HG03175 (cell line): ENCODE measurements around the gene ZNRF3.
"Not testable (repeated sequence)": the region's sequence is repeated elsewhere in the genome, so short reads cannot be mapped to it uniquely, and the experiment has no call there.

Experiments
- ATAC-seq: cut with Tn5 transposase; IDR thresholded peaks from one replicate; pipeline ENCODE4 v1.9.1; 2021; ENCODE audit warnings: mild to moderate bottlenecking, moderate library complexity; ENCODE audit not compliant: unreplicated experiment

ZNRF3 gene

GRCh38 chr22:29029202-29030000 lies 146.0 kb downstream of the ZNRF3 start:
- no peak for ATAC-seq

- no peak for ATAC-seq
Observed at GRCh38 chr22:29030016-29030617, 146.7 kb downstream of the ZNRF3 start.

GRCh38 chr22:29030618-29031226 lies 147.3 kb downstream of the ZNRF3 start:
- ATAC-seq: no peak

- no peak for ATAC-seq
Observed at GRCh38 chr22:29031227-29032011, 148.0 kb downstream of the ZNRF3 start.

GRCh38 chr22:29032014-29032475 lies 148.7 kb downstream of the ZNRF3 start:
- ATAC-seq: no peak

GRCh38 chr22:29032584-29032983 lies 149.2 kb downstream of the ZNRF3 start:
- no peak for ATAC-seq

GRCh38 chr22:29037340-29037932 lies 154.1 kb downstream of the ZNRF3 start:
- no peak for ATAC-seq

GRCh38 chr22:29039148-29039547 lies 155.8 kb downstream of the ZNRF3 start:
- no peak for ATAC-seq

GRCh38 chr22:29039684-29040083 lies 156.3 kb downstream of the ZNRF3 start:
- not testable (repeated sequence) for ATAC-seq

GRCh38 chr22:29040385-29041275 lies 157.3 kb downstream of the ZNRF3 start:
- no peak for ATAC-seq

GRCh38 chr22:29041408-29041807 lies 158.0 kb downstream of the ZNRF3 start:
- ATAC-seq: no peak

GRCh38 chr22:29043906-29044575 lies 160.7 kb downstream of the ZNRF3 start:
- ATAC-seq: no peak

GRCh38 chr22:29044657-29045176 lies 161.3 kb downstream of the ZNRF3 start:
- ATAC-seq: no peak

- ATAC-seq: no peak
Observed at GRCh38 chr22:29048822-29049654, 165.7 kb downstream of the ZNRF3 start.

- no peak for ATAC-seq
Observed at GRCh38 chr22:29049655-29050263, 166.4 kb downstream of the ZNRF3 start.

GRCh38 chr22:29050457-29050856 lies 167.1 kb downstream of the ZNRF3 start:
- ATAC-seq: no peak

- ATAC-seq: no peak
Observed at GRCh38 chr22:29053048-29053702, 169.8 kb downstream of the ZNRF3 start.
